Mucosa of stomach (tissue), 1 donor: ENCODE results near the gene MAD1L1.

Source experiments
- H3K27me3 ChIP-seq: one replicate; pipeline ENCODE4 v1.7.0; 2013; ENCODE audit warnings: mild to moderate bottlenecking, low read length; ENCODE audit not compliant: control insufficient read depth, insufficient read depth
- H3K36me3 ChIP-seq: one replicate; pipeline ENCODE4 v1.7.0; 2013; ENCODE audit warnings: low read length; ENCODE audit not compliant: control insufficient read depth, insufficient read depth
- H3K4me1 ChIP-seq: one replicate; pipeline ENCODE4 v1.7.0; 2013; ENCODE audit warnings: mild to moderate bottlenecking, low read length; ENCODE audit not compliant: control insufficient read depth, insufficient read depth
- H3K4me3 ChIP-seq: one replicate; pipeline ENCODE4 v1.7.0; 2013; ENCODE audit warnings: low read length
- H3K9ac ChIP-seq: one replicate; pipeline ENCODE4 v1.7.0; 2013; ENCODE audit warnings: mild to moderate bottlenecking, low read length, moderate library complexity
- H3K9me3 ChIP-seq: one replicate; pipeline ENCODE4 v1.7.0; 2013; ENCODE audit warnings: mild to moderate bottlenecking, low read length, moderate library complexity; ENCODE audit not compliant: control insufficient read depth
- donor health status: Pancreatic carcinoma.

Gene MAD1L1

GRCh38 chr7:2088801-2089200 lies 143.9 kb downstream of the MAD1L1 start:
- Histone ChIP-seq H3K4me1 (no peaks in the 10 kb centered on the region), H3K9me3 (no peaks in the 10 kb centered on the region), H3K36me3 (no peaks in the 10 kb centered on the region), H3K9ac (no peak overlapping the region), H3K4me3 (no peak overlapping the region), H3K27me3 (no peaks in the 10 kb centered on the region)

- no peaks in the 10 kb centered on the region for H3K27me3 ChIP-seq
- H3K9ac ChIP-seq: no peak overlapping the region
- H3K4me3 ChIP-seq: no peak overlapping the region
- H3K36me3 ChIP-seq: no peaks in the 10 kb centered on the region
- H3K4me1 ChIP-seq: no peaks in the 10 kb centered on the region
- H3K9me3 ChIP-seq: no peaks in the 10 kb centered on the region
These were observed 145.0 kb downstream of the MAD1L1 start for GRCh38 chr7:2087744-2088143.

GRCh38 chr7:2086229-2086628 lies 146.5 kb downstream of the MAD1L1 start:
- H3K4me1 ChIP-seq: no peaks in the 10 kb centered on the region
- H3K9me3 ChIP-seq: no peaks in the 10 kb centered on the region
- H3K9ac ChIP-seq: no peak overlapping the region
- no peak overlapping the region for H3K4me3 ChIP-seq
- H3K27me3 ChIP-seq: no peaks in the 10 kb centered on the region
- no peaks in the 10 kb centered on the region for H3K36me3 ChIP-seq

GRCh38 chr7:2085804-2086203 lies 146.9 kb downstream of the MAD1L1 start:
- Histone ChIP-seq H3K36me3 (no peaks in the 10 kb centered on the region), H3K4me1 (no peaks in the 10 kb centered on the region)

GRCh38 chr7:2084781-2085505 lies 147.8 kb downstream of the MAD1L1 start:
- Histone ChIP-seq H3K9ac (no peak overlapping the region), H3K36me3 (no peaks in the 10 kb centered on the region), H3K4me3 (no peak overlapping the region), H3K27me3 (no peaks in the 10 kb centered on the region), H3K9me3 (no peaks in the 10 kb centered on the region), H3K4me1 (no peaks in the 10 kb centered on the region)

More at GRCh38 chr7:2085804-2086203, 146.9 kb downstream of the MAD1L1 start:
- Histone ChIP-seq H3K9ac (no peak overlapping the region), H3K27me3 (no peaks in the 10 kb centered on the region), H3K9me3 (no peaks in the 10 kb centered on the region), H3K4me3 (no peak overlapping the region)

- Histone ChIP-seq H3K36me3 (no peaks in the 10 kb centered on the region), H3K4me3 (no peak overlapping the region), H3K4me1 (no peaks in the 10 kb centered on the region), H3K27me3 (no peaks in the 10 kb centered on the region), H3K9me3 (no peaks in the 10 kb centered on the region), H3K9ac (no peak overlapping the region)
These were observed 148.4 kb downstream of the MAD1L1 start for GRCh38 chr7:2084331-2084730.

- Histone ChIP-seq H3K9ac (no peak overlapping the region), H3K27me3 (no peaks in the 10 kb centered on the region), H3K36me3 (no peaks in the 10 kb centered on the region), H3K4me1 (no peaks in the 10 kb centered on the region), H3K9me3 (no peaks in the 10 kb centered on the region), H3K4me3 (no peak overlapping the region)
These were observed 149.4 kb downstream of the MAD1L1 start for GRCh38 chr7:2083362-2083761.

GRCh38 chr7:2082139-2082998 lies 150.4 kb downstream of the MAD1L1 start:
- H3K9ac ChIP-seq: no peak overlapping the region
- no peak overlapping the region for H3K4me3 ChIP-seq
- no peaks in the 10 kb centered on the region for H3K27me3 ChIP-seq
- no peaks in the 10 kb centered on the region for H3K9me3 ChIP-seq
- H3K4me1 ChIP-seq: no peaks in the 10 kb centered on the region
- H3K36me3 ChIP-seq: no peaks in the 10 kb centered on the region

- Histone ChIP-seq H3K9ac (no peak overlapping the region), H3K36me3 (no peaks in the 10 kb centered on the region)
These were observed 151.1 kb downstream of the MAD1L1 start for GRCh38 chr7:2081526-2082135.

GRCh38 chr7:2080477-2080876 lies 152.3 kb downstream of the MAD1L1 start:
- Histone ChIP-seq H3K4me3 (no peak overlapping the region), H3K9ac (no peak overlapping the region), H3K27me3 (no peaks in the 10 kb centered on the region), H3K9me3 (no peaks in the 10 kb centered on the region), H3K4me1 (no peaks in the 10 kb centered on the region), H3K36me3 (no peaks in the 10 kb centered on the region)

More at GRCh38 chr7:2081526-2082135, 151.1 kb downstream of the MAD1L1 start:
- Histone ChIP-seq H3K4me1 (no peaks in the 10 kb centered on the region), H3K4me3 (no peak overlapping the region), H3K9me3 (no peaks in the 10 kb centered on the region), H3K27me3 (no peaks in the 10 kb centered on the region)

- Histone ChIP-seq H3K27me3 (no peaks in the 10 kb centered on the region), H3K9ac (no peak overlapping the region), H3K4me3 (no peak overlapping the region), H3K4me1 (no peaks in the 10 kb centered on the region), H3K36me3 (no peaks in the 10 kb centered on the region), H3K9me3 (no peaks in the 10 kb centered on the region)
These were observed 152.7 kb downstream of the MAD1L1 start for GRCh38 chr7:2080060-2080387.
